ENCODE results near the gene NBPF3. TPM values are rescaled to one million over a fixed set of nuclear protein-coding genes. Genes with fewer than 3 reads are reported as not detected.

The NBPF3 gene
- total RNA-seq, 1 experiment from 2014 or later: 15.9 TPM

- H3K27ac ChIP-seq (ENCODE audit: low read length): no peak overlapping the region
- BruUV-seq (replicated peaks): no TSS peak
- peaks cover 3% of the 10 kb centered on the region; the same call in 1 of the 2 replicates for H3K4me1 ChIP-seq (ENCODE audit: control insufficient read depth, insufficient read depth, low read length)
- in situ Hi-C loops (cut with HindIII; ENCODE audit: low pct_unique_long_range_greater_than_20kb, low sequenced_read_pairs) (no loop called here), intact Hi-C loops (cut with micrococcal nuclease; ENCODE audit: unreplicated experiment) (no loop called here)
- CTCF ChIA-PET: interaction anchor here (0.5 kb wide), 2 partner anchors 180 to 191 kb away, joined by 5 to 6 read pairs; no protein-coding TSS in a partner anchor
- DNase-seq (ENCODE audit: low read depth, low spot score): no peak
- TF ChIP-seq SIN3A (IDR thresholded peaks at IDR 0.05; ENCODE audit: borderline replicate concordance, insufficient read depth, low read depth, low read length): no peak
- no peak for TF ChIP-seq TCF7L2 (IDR thresholded peaks at IDR 0.05; ENCODE audit: low read depth, low read length)
- no peak for TF ChIP-seq CTCF (IDR thresholded peaks at IDR 0.05)
- TF ChIP-seq REST (IDR thresholded peaks at IDR 0.05; ENCODE audit: insufficient read depth in 1 of 2, low read depth in 2 of 2, low read length in 1 of 2): no peak
- TF ChIP-seq POLR2AphosphoS5 (IDR thresholded peaks at IDR 0.05; ENCODE audit: low read depth, low read length): no peak
- POLR2A ChIA-PET: no interaction called here
- no peaks in the 10 kb centered on the region for H3K36me3 ChIP-seq (ENCODE audit: control insufficient read depth, insufficient read depth, low read length)
- no peaks in the 10 kb centered on the region for H3K27me3 ChIP-seq (ENCODE audit: control insufficient read depth, insufficient read depth, low read length)
- peak; percentile 37; the same call in 1 of the 2 replicates for ATAC-seq
- H3K4me3 ChIP-seq (ENCODE audit: low read depth in 2 of 2, low read length in 2 of 2): no peak overlapping the region
- H3K9me3 ChIP-seq (ENCODE audit: control insufficient read depth, insufficient read depth, low read depth, low read length): no peaks in the 10 kb centered on the region
These were observed 63.9 kb downstream of the NBPF3 start for GRCh38 chr1:21503706-21504377.

GRCh38 chr1:21506804-21507203 lies 66.9 kb downstream of the NBPF3 start:
- in situ Hi-C loops (cut with HindIII; ENCODE audit: low pct_unique_long_range_greater_than_20kb, low sequenced_read_pairs): no loop called here

More at GRCh38 chr1:21506804-21507203, 66.9 kb downstream of the NBPF3 start:
- H3K27ac ChIP-seq (ENCODE audit: low read length): no peak overlapping the region
- ATAC-seq (no peak), DNase-seq (ENCODE audit: low read depth, low spot score) (no peak)
- ChIA-PET POLR2A (no interaction called here), CTCF (no interaction called here)
- H3K9me3 ChIP-seq (ENCODE audit: control insufficient read depth, insufficient read depth, low read depth, low read length): no peaks in the 10 kb centered on the region
- H3K4me1 ChIP-seq (ENCODE audit: control insufficient read depth, insufficient read depth, low read length): peaks cover 3% of the 10 kb centered on the region; the same call in 1 of the 2 replicates
- BruUV-seq (replicated peaks): no TSS peak
- intact Hi-C loops (cut with micrococcal nuclease; ENCODE audit: unreplicated experiment): no loop called here
- H3K36me3 ChIP-seq (ENCODE audit: control insufficient read depth, insufficient read depth, low read length): no peaks in the 10 kb centered on the region
- no peak for TF ChIP-seq POLR2AphosphoS5 (IDR thresholded peaks at IDR 0.05; ENCODE audit: low read depth, low read length)
- H3K27me3 ChIP-seq (ENCODE audit: control insufficient read depth, insufficient read depth, low read length): no peaks in the 10 kb centered on the region
- no peak overlapping the region for H3K4me3 ChIP-seq (ENCODE audit: low read depth in 2 of 2, low read length in 2 of 2)
